K562 (cell line): ENCODE data around the gene WNT3. TPM values are rescaled to one million over a fixed set of nuclear protein-coding genes. Genes with fewer than 3 reads are reported as not detected.
A peak's percentile ranks its signal among the peaks of the same experiment; 100 is the strongest.

ENCODE experiments used
- ATAC-seq: fragments of 200-7000 bp; cut with Tn5 transposase; 3 replicates; pipeline ENCODE4 v1.9.1; 2020; ENCODE audit warnings: moderate library complexity
- BruUV-seq: library from RNA; stranded (reverse); fragments of 400-500 nt; replicated peaks from 2 replicates; lab custom pipeline; 2021; lab: Mats Ljungman, UMichigan
- CTCF ChIA-PET: fragments of 300-600 bp; formaldehyde crosslinking; extraction: SDS; loops from one replicate; lab custom pipeline; 2021; ENCODE audit warnings: low intra/inter-chr PET ratio; lab: Yijun Ruan, JAX
- POLR2A ChIA-PET: fragments of 300-600, 350-650 bp; sonication (Branson Sonifier 250); formaldehyde crosslinking; extraction: SDS; loops from one replicate; lab custom pipeline; 2021; ENCODE audit warnings: antibody characterized with exemption, inconsistent platforms; lab: Yijun Ruan, JAX
- DNase-seq, 4 experiments: peaks; one replicate each; pipeline versions ENCODE4 v3.0.0 to v3.0.0-alpha.2; 2011 to 2018; ENCODE audit warnings: low spot score in 3 of 4, mixed read lengths in 3 of 4; ENCODE audit errors: extremely low read depth in 1 of 4
- FAIRE-seq: peaks from 2 replicates; lab custom pipeline; 2011; peaks lifted over from hg19 to GRCh38; lab: Jason Lieb, UNC
- H2AFZ ChIP-seq: 2 replicates; pipeline ENCODE4 v1.6.0; 2011; ENCODE audit warnings: low read depth, low read length, control low read depth, inconsistent platforms
- H3K27ac ChIP-seq: fragments of 200-600 bp; 3 replicates; pipeline ENCODE4 v1.8.0; 2011; ENCODE audit warnings: low read depth, mild to moderate bottlenecking, control low read depth, inconsistent platforms, low read length, moderate library complexity, mixed read lengths; ENCODE audit errors: extremely low read depth
- H3K27me3 ChIP-seq, 2 experiments: fragments of 300-600 bp in 1 of 2; 2 replicates in 1 of 2; 3 replicates in 1 of 2; pipeline versions ENCODE4 v1.6.0 to v1.8.0; 2011; ENCODE audit warnings: inconsistent platforms in 2 of 2, low read length in 2 of 2, mild to moderate bottlenecking in 1 of 2, mixed read lengths in 1 of 2, moderate library complexity in 1 of 2; ENCODE audit not compliant: control insufficient read depth in 2 of 2, insufficient read depth in 2 of 2
- H3K36me3 ChIP-seq: fragments of 300-600 bp; 3 replicates; pipeline ENCODE4 v1.8.0; 2011; ENCODE audit warnings: mild to moderate bottlenecking, low read length, inconsistent platforms; ENCODE audit not compliant: control insufficient read depth, insufficient read depth
- H3K4me1 ChIP-seq, 2 experiments: fragments of 200-600 bp in 1 of 2; replicated peaks in 1 of 2; 2 replicates in 1 of 2; 3 replicates in 1 of 2; pipeline versions ENCODE4 v1.5.1 to v1.8.0; 2011; ENCODE audit warnings: inconsistent platforms in 2 of 2, low read length in 2 of 2, mild to moderate bottlenecking in 1 of 2, mixed read lengths in 1 of 2, moderate library complexity in 1 of 2; ENCODE audit not compliant: control insufficient read depth in 2 of 2, insufficient read depth in 2 of 2
- H3K4me2 ChIP-seq: 2 replicates; pipeline ENCODE4 v1.6.1; 2011; ENCODE audit warnings: low read length, control low read depth, inconsistent platforms, mixed read lengths; ENCODE audit not compliant: insufficient read depth
- H3K4me3 ChIP-seq: fragments of 200-600 bp; sonication (generic), shearing (Covaris generic); 2 replicates; pipeline ENCODE4 v1.5.1; 2016; ENCODE audit warnings: control low read depth, inconsistent platforms
- H3K79me2 ChIP-seq: fragments of 200-600 bp; 3 replicates; pipeline ENCODE4 v1.8.0; 2011; ENCODE audit warnings: low read length, inconsistent platforms; ENCODE audit not compliant: control insufficient read depth, insufficient read depth
- H3K9ac ChIP-seq, 2 experiments: 2 replicates each; pipeline versions ENCODE4 v1.6.0 to v1.6.1; 2011; ENCODE audit warnings: low read depth in 2 of 2, low read length in 2 of 2, control low read depth in 1 of 2, inconsistent platforms in 1 of 2, mild to moderate bottlenecking in 1 of 2, mixed read lengths in 1 of 2; ENCODE audit not compliant: insufficient read depth in 1 of 2
- H3K9me1 ChIP-seq: one replicate; pipeline ENCODE4 v1.6.0; 2011; ENCODE audit warnings: inconsistent platforms, mild to moderate bottlenecking, low read length, moderate library complexity; ENCODE audit not compliant: control insufficient read depth, insufficient read depth
- H3K9me3 ChIP-seq: replicated peaks from 2 replicates; pipeline ENCODE4 v1.5.1; 2011; ENCODE audit warnings: low read depth, low read length, inconsistent platforms; ENCODE audit not compliant: control insufficient read depth, insufficient read depth
- H4K20me1 ChIP-seq: replicated peaks from 2 replicates; pipeline ENCODE4 v1.6.1; 2011; ENCODE audit warnings: low read length, inconsistent platforms, mixed read lengths; ENCODE audit not compliant: control insufficient read depth, insufficient read depth
- CXXC5 ChIP-seq: fragments of 250-450 bp; sonication (Bioruptor Pico); IDR thresholded peaks from 2 replicates; pipeline ENCODE4 v1.8.0; 2022; ENCODE audit warnings: inconsistent platforms, mild to moderate bottlenecking, moderate library complexity
- DMBX1 ChIP-seq: fragments of 250-450 bp; sonication (Bioruptor Pico); IDR thresholded peaks from 2 replicates; pipeline ENCODE4 v1.8.0; 2022; ENCODE audit warnings: inconsistent platforms, mild to moderate bottlenecking, moderate library complexity, borderline replicate concordance
- DPF2 ChIP-seq: fragments of 450-650 bp; IDR thresholded peaks from 2 replicates; pipeline ENCODE4 v1.6.1; 2016
- RAD21 ChIP-seq, 2 experiments: fragments of 250-450 bp in 1 of 2; fragments of 450-650 bp in 1 of 2; sonication (Bioruptor Pico) in 1 of 2; formaldehyde crosslinking in 1 of 2; IDR thresholded peaks in 1 of 2; conservative IDR thresholded peaks in 1 of 2; 2 replicates each; pipeline versions ENCODE4 v1.4.0 to v1.8.0; 2020 to 2022; ENCODE audit warnings: mild to moderate bottlenecking in 2 of 2, moderate library complexity in 1 of 2
- SMC3 ChIP-seq: conservative IDR thresholded peaks from 2 replicates; pipeline ENCODE4 v1.6.1; 2011; ENCODE audit warnings: low read depth, low read length, improper control_type of control experiment; ENCODE audit not compliant: insufficient read depth
- STAG1 ChIP-seq: sonication (generic); formaldehyde crosslinking; IDR thresholded peaks from 2 replicates; pipeline ENCODE4 v1.5.0; 2020; ENCODE audit warnings: missing genetic modification reagents, borderline replicate concordance
- WGBS: fragments of 100-300 bp; shearing (Covaris generic); methylation state at CpG from one replicate; pipeline ENCODE4 v1.1.6; 2016; ENCODE audit warnings: low coverage, mixed read lengths; ENCODE audit not compliant: insufficient coverage; ENCODE audit errors: missing lambda C conversion rate; 5-methylcytosine and 5-hydroxymethylcytosine counted together
- in situ Hi-C: fragments of 300-500 bp; cut with MboI; formaldehyde crosslinking; loops from 4 replicates; pipeline ENCODE4 v1.15.0; 2018; ENCODE audit warnings: inconsistent platforms, mixed read lengths
- intact Hi-C: fragments of 100-400 bp; cut with micrococcal nuclease; formaldehyde crosslinking; loops from 2 replicates; pipeline ENCODE4 v1.14.2; 2022
- polyA plus RNA-seq, 8 experiments: library from polyadenylated mRNA; depleted of rRNA in 4 of 8; stranded (reverse) in 5 of 8; unstranded in 3 of 8; fragments of >200 nt; fragmentation: Nextera tagmentation in 2 of 8; fragmentation: Illumina TruSeq in 1 of 8; extraction: Ambion mirVana in 2 of 8; extraction: Trizol in 1 of 8; gene quantifications; 2 replicates each; pipeline versions ENCODE4 v1.2.1 to v1.2.3, GENCODE V29; 2011 to 2014; ENCODE audit warnings: inconsistent platforms in 1 of 8, missing spikeins in 1 of 8
- total RNA-seq, 7 experiments: library from RNA; depleted of rRNA in 6 of 7; stranded (reverse); fragments of >200 nt in 6 of 7; fragmentation: Illumina TruSeq in 2 of 7; extraction: Trizol in 2 of 7; gene quantifications; 2 replicates each; pipeline versions ENCODE4 v1.2.1 to v1.2.3, GENCODE V29; 2011 to 2021; ENCODE audit warnings: low replicate concordance in 1 of 7
- TF ChIP-seq, protein P1 (sequence below), 2 experiments: fragments of 450-650 bp; formaldehyde crosslinking in 1 of 2; IDR thresholded peaks; 2 replicates each; pipeline versions ENCODE4 v1.4.0 to v1.6.1; 2014 to 2020; ENCODE audit warnings: mild to moderate bottlenecking in 2 of 2, borderline replicate concordance in 1 of 2, low read depth in 1 of 2
- TF ChIP-seq, protein P2 (sequence below): sonication (generic); formaldehyde crosslinking; IDR thresholded peaks from 2 replicates; pipeline ENCODE4 v1.4.0; 2020; ENCODE audit warnings: mild to moderate bottlenecking, missing genetic modification reagents

Gene WNT3
- total and polyA plus RNA-seq, 9 of the 15 experiments (the other 6 are each of a cell fraction or from before 2014, with no cell fraction given) = 1.5 to 6.1 (median 3.3) TPM

DNA sequence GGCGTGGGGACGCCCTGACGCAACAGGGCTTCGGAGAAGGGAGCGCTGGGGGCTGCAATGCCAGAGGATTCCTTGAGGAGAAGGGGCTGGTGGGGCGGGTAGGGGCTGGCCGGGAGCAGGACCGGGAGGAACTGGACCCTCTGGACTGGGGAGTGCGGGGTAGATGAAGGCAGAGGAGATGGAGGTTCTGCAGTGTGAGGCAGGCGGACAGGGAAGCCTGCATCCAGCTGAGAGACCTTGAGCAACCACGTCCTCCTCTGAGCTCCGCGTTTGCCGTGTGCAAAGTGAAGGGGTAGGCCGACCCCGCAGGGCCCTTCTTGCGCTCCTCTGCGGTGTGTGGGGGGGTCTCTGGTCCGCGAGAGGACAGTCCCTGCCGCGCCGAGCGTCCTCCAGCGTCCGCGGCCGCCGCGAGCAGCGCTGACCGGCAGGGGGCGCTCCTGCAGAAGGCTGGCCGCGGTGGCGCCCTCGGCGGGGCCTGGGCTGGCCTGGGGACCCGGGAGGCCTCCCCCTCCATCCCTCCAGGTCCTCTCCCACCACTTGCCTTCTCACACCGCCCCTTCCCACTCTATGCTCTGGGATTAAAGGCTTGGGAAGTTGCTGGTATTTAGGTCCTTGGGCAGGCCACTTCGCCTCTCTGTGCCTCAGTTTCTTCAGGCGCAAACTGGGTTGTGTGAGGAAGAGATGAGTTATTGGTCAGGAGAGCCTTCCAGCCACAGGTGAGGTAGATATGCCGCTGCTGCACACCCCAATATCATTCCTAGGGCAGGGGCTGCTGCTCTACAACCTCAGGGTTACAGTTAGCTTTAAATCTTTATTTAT, 23.3 kb upstream of the WNT3 start:
- in situ Hi-C loops (loop anchor here (25.0 kb wide), 2 partner anchors 204 to 854 kb away; partner anchors contain the start of gene STH), intact Hi-C loops (loop anchor here (1.0 to 5.0 kb wide), 2 partner anchors 99 to 166 kb away; no protein-coding TSS in a partner anchor)
- BruUV-seq = no TSS peak
- ChIA-PET POLR2A (interaction anchor here (1.0 kb wide), 1 partner anchor 246 kb away, joined by 3 read pairs; no protein-coding TSS in a partner anchor), CTCF (interaction anchor here (1.5 to 1.7 kb wide), 2 partner anchors 98 to 159 kb away, joined by 4 to 7 read pairs; no protein-coding TSS in a partner anchor)
- peaks cover 0 to 7% of the 10 kb centered on the region in 2 experiments; a peak in 3 of 5 replicates for H3K27me3 ChIP-seq
- no peaks in the 10 kb centered on the region for H3K9me1 ChIP-seq
- H3K36me3 ChIP-seq = no peaks in the 10 kb centered on the region
- peak overlapping the region; percentile 9; the same call in 1 of the 2 replicates for H3K4me3 ChIP-seq
- DNase-seq (peak; percentile 52 to 82 (median 81)), FAIRE-seq (no peak), ATAC-seq (peak; percentile 97)
- H4K20me1 ChIP-seq = no peaks in the 10 kb centered on the region
- WGBS = 16% methylated on average over 25 of the region's 43 CpGs
- H3K27ac ChIP-seq = no peak overlapping the region
- peak overlapping the region; percentile 37 for H2AFZ ChIP-seq
- H3K4me1 ChIP-seq = peaks cover 0 to 9% of the 10 kb centered on the region in 2 experiments; a peak in 4 of 5 replicates
- no peaks in the 10 kb centered on the region for H3K79me2 ChIP-seq
- H3K4me2 ChIP-seq = peak overlapping the region; percentile 52
- peak overlapping the region in 1 of 2 experiments; percentile 84; a peak in 2 of 4 replicates for H3K9ac ChIP-seq
- peaks cover 3% of the 10 kb centered on the region for H3K9me3 ChIP-seq
- TF ChIP-seq DMBX1 (no peak), CXXC5 (CRISPR knock-in tag) (peak; percentile 43), SMC3 (peak; percentile 77), STAG1 (CRISPR knock-in tag) (peak; percentile 48; the same call in 1 of the 2 replicates), DPF2 (no peak), RAD21 (CRISPR knock-in tag; conservative IDR thresholded peaks at IDR 0.05 in 1 of 2, IDR thresholded peaks at IDR 0.05 in 1 of 2) (peak; percentile 56 to 88)
- TF ChIP-seq, protein P1, sequence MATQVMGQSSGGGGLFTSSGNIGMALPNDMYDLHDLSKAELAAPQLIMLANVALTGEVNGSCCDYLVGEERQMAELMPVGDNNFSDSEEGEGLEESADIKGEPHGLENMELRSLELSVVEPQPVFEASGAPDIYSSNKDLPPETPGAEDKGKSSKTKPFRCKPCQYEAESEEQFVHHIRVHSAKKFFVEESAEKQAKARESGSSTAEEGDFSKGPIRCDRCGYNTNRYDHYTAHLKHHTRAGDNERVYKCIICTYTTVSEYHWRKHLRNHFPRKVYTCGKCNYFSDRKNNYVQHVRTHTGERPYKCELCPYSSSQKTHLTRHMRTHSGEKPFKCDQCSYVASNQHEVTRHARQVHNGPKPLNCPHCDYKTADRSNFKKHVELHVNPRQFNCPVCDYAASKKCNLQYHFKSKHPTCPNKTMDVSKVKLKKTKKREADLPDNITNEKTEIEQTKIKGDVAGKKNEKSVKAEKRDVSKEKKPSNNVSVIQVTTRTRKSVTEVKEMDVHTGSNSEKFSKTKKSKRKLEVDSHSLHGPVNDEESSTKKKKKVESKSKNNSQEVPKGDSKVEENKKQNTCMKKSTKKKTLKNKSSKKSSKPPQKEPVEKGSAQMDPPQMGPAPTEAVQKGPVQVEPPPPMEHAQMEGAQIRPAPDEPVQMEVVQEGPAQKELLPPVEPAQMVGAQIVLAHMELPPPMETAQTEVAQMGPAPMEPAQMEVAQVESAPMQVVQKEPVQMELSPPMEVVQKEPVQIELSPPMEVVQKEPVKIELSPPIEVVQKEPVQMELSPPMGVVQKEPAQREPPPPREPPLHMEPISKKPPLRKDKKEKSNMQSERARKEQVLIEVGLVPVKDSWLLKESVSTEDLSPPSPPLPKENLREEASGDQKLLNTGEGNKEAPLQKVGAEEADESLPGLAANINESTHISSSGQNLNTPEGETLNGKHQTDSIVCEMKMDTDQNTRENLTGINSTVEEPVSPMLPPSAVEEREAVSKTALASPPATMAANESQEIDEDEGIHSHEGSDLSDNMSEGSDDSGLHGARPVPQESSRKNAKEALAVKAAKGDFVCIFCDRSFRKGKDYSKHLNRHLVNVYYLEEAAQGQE (IDR thresholded peaks at IDR 0.05; ENCODE audit: borderline replicate concordance) = peak; percentile 82
- TF ChIP-seq, protein P1 (CRISPR knock-in tag; IDR thresholded peaks at IDR 0.05; ENCODE audit: low read depth) = no peak
- TF ChIP-seq, protein P2, sequence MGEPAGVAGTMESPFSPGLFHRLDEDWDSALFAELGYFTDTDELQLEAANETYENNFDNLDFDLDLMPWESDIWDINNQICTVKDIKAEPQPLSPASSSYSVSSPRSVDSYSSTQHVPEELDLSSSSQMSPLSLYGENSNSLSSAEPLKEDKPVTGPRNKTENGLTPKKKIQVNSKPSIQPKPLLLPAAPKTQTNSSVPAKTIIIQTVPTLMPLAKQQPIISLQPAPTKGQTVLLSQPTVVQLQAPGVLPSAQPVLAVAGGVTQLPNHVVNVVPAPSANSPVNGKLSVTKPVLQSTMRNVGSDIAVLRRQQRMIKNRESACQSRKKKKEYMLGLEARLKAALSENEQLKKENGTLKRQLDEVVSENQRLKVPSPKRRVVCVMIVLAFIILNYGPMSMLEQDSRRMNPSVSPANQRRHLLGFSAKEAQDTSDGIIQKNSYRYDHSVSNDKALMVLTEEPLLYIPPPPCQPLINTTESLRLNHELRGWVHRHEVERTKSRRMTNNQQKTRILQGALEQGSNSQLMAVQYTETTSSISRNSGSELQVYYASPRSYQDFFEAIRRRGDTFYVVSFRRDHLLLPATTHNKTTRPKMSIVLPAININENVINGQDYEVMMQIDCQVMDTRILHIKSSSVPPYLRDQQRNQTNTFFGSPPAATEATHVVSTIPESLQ (CRISPR knock-in tag) = no peak
